ENCODE measurements around the gene NR5A1. TPM values are rescaled to one million over a fixed set of nuclear protein-coding genes. Genes with fewer than 3 reads are reported as not detected.

NR5A1 gene
- total and polyA plus RNA-seq, 10 of the 15 experiments (the other 5 are each of a cell fraction or from before 2014, with no cell fraction given) = 0.06 to 0.24 (median 0.08) TPM; not detected in 5

DNA sequence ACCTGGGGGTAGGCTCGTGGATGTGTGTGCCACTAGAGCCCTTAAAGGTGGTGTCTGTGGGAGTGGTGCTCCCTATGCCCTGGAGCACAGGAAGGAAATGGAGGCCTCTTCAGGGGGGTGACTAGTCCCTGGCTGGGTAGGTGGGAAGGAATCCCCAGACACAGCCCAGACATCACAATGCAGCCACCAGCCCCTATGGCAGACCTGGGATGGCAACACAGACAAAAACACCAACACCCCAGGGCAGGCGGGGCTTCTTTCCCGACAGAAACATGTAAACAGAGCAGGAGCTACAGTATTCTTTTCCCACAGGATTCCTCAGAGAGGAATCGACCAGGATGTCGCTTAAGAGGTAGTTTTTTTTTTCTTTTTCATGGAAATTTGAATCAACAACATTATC, 10.4 kb upstream of the NR5A1 start:
- no peak overlapping the region for H3K27ac ChIP-seq (ENCODE audit: control insufficient read depth, insufficient read depth)
- no peak overlapping the region for H3K4me2 ChIP-seq (ENCODE audit: control insufficient read depth, insufficient read depth)
- H3K4me1 ChIP-seq (ENCODE audit: control insufficient read depth, insufficient read depth, low read length) = no peaks in the 10 kb centered on the region
- ChIA-PET POLR2A (no interaction called here), CTCF (interaction anchor here (0.6 to 1.9 kb wide), 2 partner anchors 15 to 19 kb away, joined by 3 to 5 read pairs; no protein-coding TSS in a partner anchor), SMC1A (ENCODE audit: uncharacterized antibody, unreplicated experiment) (no interaction called here), RAD21 (ENCODE audit: unreplicated experiment) (no interaction called here)
- no peak for TF ChIP-seq SMARCA5 (IDR thresholded peaks at IDR 0.05)
- TF ChIP-seq NFYA (IDR thresholded peaks at IDR 0.05; ENCODE audit: borderline replicate concordance, low read depth, low read length) = no peak
- TF ChIP-seq MLLT1 (IDR thresholded peaks at IDR 0.05) = no peak
- TF ChIP-seq ZNF592 (IDR thresholded peaks at IDR 0.05) = no peak
- H3K9me3 ChIP-seq (replicated peaks; ENCODE audit: control insufficient read depth, insufficient read depth, low read length) = no peaks in the 10 kb centered on the region
- no peak for FAIRE-seq
- no peaks in the 10 kb centered on the region for H3K27me3 ChIP-seq (replicated peaks in 1 of 2; ENCODE audit: control insufficient read depth in 2 of 2, insufficient read depth in 2 of 2, low read length in 1 of 2)
- no peak overlapping the region for H3K4me3 ChIP-seq
- no peaks in the 10 kb centered on the region for H3K79me2 ChIP-seq (ENCODE audit: control insufficient read depth, insufficient read depth, low read length)
- H4K20me1 ChIP-seq (ENCODE audit: control insufficient read depth, insufficient read depth) = no peaks in the 10 kb centered on the region
- in situ Hi-C loops (cut with MboI) = no loop called here
- ATAC-seq = no peak
- intact Hi-C loops (cut with micrococcal nuclease; ENCODE audit: unreplicated experiment) = no loop called here
- H3K36me3 ChIP-seq (ENCODE audit: control insufficient read depth in 2 of 2, insufficient read depth in 2 of 2, low read length in 1 of 2) = peaks cover 0 to under 1% of the 10 kb centered on the region in 2 experiments; a peak in 2 of 4 replicates
- no TSS peak for BruUV-seq (replicated peaks)
- H3K9ac ChIP-seq (ENCODE audit: control insufficient read depth, insufficient read depth, low read length) = no peak overlapping the region
- no peak overlapping the region for H2AFZ ChIP-seq (ENCODE audit: control insufficient read depth, low read depth, low read length)
- WGBS (ENCODE audit: insufficient coverage, insufficient replicate concordance, low lambda C conversion rate, missing lambda C conversion rate) = 71% methylated on average over 5 of the region's 5 CpGs
- DNase-seq (ENCODE audit: low read depth, low spot score) = no peak
